ENCODE results near the gene HS3ST1.

Gene HS3ST1

DNA sequence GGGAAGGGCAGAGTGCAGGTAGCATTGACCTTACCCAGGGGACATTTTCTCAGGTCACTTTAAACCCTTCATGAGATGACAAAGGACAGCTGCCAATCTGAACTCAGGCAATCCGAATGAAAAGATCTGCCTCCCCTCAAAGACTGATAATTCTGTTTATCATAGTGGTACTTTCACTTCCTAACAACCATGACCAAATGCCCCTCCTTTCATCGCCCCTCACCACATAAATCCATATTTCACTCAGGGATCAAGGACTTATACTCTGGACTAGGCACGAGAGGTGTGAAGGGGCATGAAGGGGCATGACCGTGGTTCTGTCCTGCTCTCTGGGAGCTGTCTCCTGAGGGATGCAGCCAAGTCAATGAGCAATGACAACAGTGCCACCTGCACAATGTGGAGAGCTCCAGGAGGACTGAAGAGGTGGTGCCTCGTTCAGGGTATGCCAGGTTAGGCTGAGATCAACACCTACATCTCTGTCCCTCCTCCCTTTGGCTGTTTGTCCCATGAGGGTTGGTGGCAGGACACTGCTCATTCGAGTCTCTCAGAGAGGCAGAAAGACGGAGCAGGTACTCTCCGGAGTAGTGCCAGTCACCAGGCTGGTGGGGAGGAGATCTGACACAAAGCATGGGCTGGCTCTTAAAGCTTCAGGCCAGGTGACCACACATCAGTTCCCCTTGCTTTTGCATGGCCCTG lies 12.5 kb downstream of the HS3ST1 start:
- TF ChIP-seq, protein P1, sequence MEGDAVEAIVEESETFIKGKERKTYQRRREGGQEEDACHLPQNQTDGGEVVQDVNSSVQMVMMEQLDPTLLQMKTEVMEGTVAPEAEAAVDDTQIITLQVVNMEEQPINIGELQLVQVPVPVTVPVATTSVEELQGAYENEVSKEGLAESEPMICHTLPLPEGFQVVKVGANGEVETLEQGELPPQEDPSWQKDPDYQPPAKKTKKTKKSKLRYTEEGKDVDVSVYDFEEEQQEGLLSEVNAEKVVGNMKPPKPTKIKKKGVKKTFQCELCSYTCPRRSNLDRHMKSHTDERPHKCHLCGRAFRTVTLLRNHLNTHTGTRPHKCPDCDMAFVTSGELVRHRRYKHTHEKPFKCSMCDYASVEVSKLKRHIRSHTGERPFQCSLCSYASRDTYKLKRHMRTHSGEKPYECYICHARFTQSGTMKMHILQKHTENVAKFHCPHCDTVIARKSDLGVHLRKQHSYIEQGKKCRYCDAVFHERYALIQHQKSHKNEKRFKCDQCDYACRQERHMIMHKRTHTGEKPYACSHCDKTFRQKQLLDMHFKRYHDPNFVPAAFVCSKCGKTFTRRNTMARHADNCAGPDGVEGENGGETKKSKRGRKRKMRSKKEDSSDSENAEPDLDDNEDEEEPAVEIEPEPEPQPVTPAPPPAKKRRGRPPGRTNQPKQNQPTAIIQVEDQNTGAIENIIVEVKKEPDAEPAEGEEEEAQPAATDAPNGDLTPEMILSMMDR (conservative IDR thresholded peaks at IDR 0.05), result no peak

DNA sequence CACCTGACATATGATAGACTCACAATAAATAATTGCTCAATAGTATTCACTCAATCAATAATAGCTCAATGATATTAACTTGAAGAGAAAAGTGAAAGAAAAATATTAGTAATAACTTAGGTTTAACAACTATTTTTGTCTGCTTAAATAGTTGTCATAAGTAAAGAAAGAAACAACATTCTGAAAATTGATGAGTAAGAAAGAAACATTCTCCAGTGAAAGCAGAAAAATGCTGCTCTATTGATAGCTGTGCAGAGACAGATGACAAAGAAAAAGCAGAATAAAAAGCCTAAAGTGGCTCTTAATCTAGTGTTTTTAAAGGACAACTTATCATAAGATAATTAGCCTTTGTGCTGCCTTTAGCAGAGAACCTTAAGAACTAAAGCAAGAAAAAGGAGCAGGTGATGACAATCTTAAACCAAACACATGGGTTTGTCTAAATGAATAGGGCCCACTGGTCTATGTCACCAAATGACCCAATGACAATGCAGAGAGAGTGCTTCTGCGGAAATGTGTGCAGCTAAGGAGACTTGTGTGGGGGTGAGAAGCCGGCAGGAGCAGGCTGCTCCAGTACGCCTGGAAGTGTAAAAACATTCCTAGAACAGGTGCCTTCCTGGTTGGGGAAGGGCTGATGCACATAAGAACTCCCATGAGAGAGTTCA lies 13.2 kb downstream of the HS3ST1 start:
- TF ChIP-seq, protein P1 (conservative IDR thresholded peaks at IDR 0.05), result no peak
- no peak overlapping the region for H3K27ac ChIP-seq

More for the DNA sequence above, 12.5 kb downstream of the HS3ST1 start:
- no peak overlapping the region for H3K27ac ChIP-seq

DNA sequence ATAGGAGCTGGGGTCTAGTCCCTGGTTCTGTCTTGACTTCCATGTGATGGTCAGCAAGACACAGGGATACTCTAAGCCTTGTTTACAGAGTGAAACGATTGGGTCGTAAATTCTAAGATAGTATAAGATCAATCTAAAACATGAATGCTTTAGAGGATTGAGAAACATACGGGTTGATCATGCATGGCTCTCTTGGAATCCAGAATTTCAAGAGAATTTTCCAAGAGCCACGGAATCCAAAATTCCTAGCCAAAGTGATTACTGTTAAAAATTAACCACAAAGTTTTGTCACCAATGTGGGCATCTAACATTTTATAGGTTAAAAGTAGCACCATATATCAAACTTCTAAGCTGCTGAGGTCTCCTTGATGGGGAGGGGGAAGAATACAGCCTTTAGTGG lies 16.5 kb downstream of the HS3ST1 start:
- H3K27ac ChIP-seq, result no peak overlapping the region
- TF ChIP-seq, protein P1 (conservative IDR thresholded peaks at IDR 0.05), result no peak

DNA sequence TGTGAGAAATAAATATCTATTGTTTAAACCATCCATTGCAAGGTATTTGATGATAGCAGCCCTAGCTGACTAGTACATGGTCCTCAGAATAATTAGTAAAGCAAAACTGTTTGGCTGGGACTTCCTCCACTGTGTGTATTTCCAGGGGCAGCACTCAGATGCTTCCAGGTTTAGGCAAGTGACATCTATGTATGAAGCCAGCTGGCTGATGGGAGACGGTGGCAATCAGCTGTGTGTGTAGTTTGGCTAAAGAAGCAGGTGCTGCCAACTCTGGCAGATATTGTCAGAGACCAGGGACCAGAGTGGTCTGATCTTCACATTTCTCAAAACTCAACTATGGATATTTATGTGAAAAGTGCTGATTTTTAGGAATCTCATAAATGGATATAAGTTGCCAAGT lies 19.1 kb downstream of the HS3ST1 start:
- TF ChIP-seq, protein P1 (conservative IDR thresholded peaks at IDR 0.05), result no peak
- no peak overlapping the region for H3K27ac ChIP-seq

DNA sequence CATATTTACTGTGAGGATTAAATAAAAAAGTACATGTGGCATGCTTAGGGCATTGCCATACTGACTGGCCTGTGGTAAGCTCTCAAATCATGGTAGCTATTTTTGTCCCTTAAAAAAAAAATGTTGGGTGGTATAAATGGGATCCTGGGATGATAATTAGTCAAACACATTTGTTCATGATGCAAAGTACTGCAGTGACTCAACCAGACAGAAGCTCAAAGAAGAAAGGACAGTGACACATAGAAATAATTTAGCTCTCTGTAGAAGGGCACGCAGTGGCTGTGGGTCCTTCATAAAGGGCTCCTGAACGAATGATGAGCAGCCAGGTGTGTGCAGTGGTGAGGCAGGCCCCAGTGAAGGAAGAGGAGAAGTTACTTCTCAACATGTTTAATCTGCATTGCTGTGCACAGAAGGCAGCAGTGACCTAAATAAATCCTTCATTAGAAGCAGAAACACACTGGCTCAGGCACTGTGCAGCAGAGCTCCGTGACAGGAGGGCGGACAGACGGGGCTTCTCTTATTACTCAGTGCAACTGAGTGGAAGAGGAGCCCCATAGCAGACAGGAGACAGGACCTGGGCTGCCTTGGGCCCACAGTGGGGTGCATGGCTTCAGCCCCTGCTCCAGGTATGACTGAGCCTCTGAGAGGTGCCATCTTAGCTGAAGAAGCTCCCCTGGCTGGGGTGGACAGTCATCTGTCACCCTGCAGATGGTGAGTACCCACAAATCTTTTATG lies 20.3 kb downstream of the HS3ST1 start:
- TF ChIP-seq, protein P1 (conservative IDR thresholded peaks at IDR 0.05), result no peak
- H3K27ac ChIP-seq, result no peak overlapping the region

DNA sequence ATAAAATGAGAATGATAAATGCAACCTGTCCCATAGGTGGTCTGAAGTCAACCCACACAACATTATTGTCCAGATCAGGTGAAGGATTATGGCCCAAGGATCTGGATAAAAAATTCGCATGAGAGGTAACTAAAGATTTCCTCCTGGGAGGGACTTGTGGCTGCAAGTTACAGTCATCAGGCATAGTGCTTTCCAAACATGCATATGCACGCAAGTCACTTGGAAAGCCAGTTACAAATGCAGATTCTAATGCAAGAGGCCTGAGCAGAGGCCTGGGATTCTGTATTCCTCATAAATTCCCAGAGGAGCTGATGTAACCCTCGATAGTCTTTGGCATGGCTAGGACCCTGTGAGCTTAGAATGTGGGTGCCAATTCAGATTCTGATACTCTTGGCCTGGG lies 21.1 kb downstream of the HS3ST1 start:
- TF ChIP-seq, protein P1 (conservative IDR thresholded peaks at IDR 0.05), result no peak
- H3K27ac ChIP-seq, result no peak overlapping the region

DNA sequence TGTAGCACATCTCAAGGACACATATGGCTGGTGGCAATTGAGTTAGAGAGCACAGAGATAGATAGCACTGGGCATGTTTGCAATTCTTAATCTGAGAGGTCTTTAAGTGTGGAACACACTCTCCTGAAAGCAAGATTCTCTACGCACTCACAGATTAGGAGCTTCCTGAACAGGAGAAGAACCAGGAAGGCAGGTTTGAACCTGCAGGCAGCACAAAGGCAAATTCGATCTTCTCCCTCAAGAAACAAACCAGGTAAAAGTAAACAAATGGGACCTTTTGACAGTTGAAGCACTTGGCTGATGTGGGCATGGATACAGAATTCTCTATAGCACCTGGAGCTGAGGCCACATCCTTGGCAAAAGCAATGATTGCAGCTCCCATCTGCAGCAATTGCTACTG lies 24.3 kb downstream of the HS3ST1 start:
- H3K27ac ChIP-seq, result no peak overlapping the region
- TF ChIP-seq, protein P1 (conservative IDR thresholded peaks at IDR 0.05), result no peak
